Smooth muscle cell (in vitro differentiated cells): ENCODE results near the gene PHKB. TPM values are rescaled to one million over a fixed set of nuclear protein-coding genes. Genes with fewer than 3 reads are reported as not detected.

Source experiments
- DNase-seq: peaks from one replicate; lab custom pipeline; 2025; ENCODE audit not compliant: unreplicated experiment; lab: John Stamatoyannopoulos, UW
- H2AFZ ChIP-seq: fragments of 200-600 bp; sonication (generic); 2 replicates; pipeline ENCODE4 v1.6.0; 2016; ENCODE audit warnings: antibody characterized with exemption, low read depth, mild to moderate bottlenecking
- H3F3A ChIP-seq: fragments of 200-600 bp; sonication (generic); 2 replicates; pipeline ENCODE4 v1.6.0; 2017; ENCODE audit warnings: antibody characterized with exemption, low read depth
- H3K27ac ChIP-seq: fragments of 200-600 bp; sonication (generic); 2 replicates; pipeline ENCODE4 v1.5.1; 2016; ENCODE audit warnings: low read depth, mild to moderate bottlenecking
- H3K27me3 ChIP-seq: fragments of 200-600 bp; sonication (generic); 2 replicates; pipeline ENCODE4 v1.6.1; 2016; ENCODE audit warnings: low read depth, mild to moderate bottlenecking
- H3K36me3 ChIP-seq: fragments of 200-600 bp; sonication (generic); 2 replicates; pipeline ENCODE4 v1.5.1; 2016; ENCODE audit warnings: low read depth
- H3K4me1 ChIP-seq: fragments of 200-600 bp; sonication (generic); 2 replicates; pipeline ENCODE4 v1.5.1; 2016; ENCODE audit warnings: low read depth
- H3K4me2 ChIP-seq: fragments of 200-600 bp; sonication (generic); 2 replicates; pipeline ENCODE4 v1.6.0; 2016; ENCODE audit warnings: mild to moderate bottlenecking
- H3K4me3 ChIP-seq: fragments of 200-600 bp; sonication (generic); 2 replicates; pipeline ENCODE4 v1.5.1; 2016; ENCODE audit warnings: mild to moderate bottlenecking
- H3K79me2 ChIP-seq: fragments of 200-600 bp; sonication (generic); 2 replicates; pipeline ENCODE4 v1.6.0; 2016; ENCODE audit warnings: low read depth, mild to moderate bottlenecking
- H3K9ac ChIP-seq: fragments of 200-600 bp; sonication (generic); 2 replicates; pipeline ENCODE4 v1.6.0; 2016; ENCODE audit warnings: low read depth
- H3K9me3 ChIP-seq: fragments of 200-600 bp; sonication (generic); replicated peaks from 2 replicates; pipeline ENCODE4 v1.5.1; 2016; ENCODE audit warnings: low read depth
- H4K20me1 ChIP-seq: fragments of 200-600 bp; sonication (generic); 2 replicates; pipeline ENCODE4 v1.6.0; 2016; ENCODE audit warnings: low read depth
- CTCF ChIP-seq: fragments of 200-600 bp; sonication (generic); IDR thresholded peaks from 2 replicates; pipeline ENCODE4 v1.5.1; 2017; ENCODE audit warnings: borderline replicate concordance, mild to moderate bottlenecking, antibody characterized with exemption; ENCODE audit not compliant: insufficient read depth, poor library complexity, severe bottlenecking
- WGBS: methylation state at CpG from one replicate; pipeline ENCODE4 v1.1.7; 2016; ENCODE audit warnings: low lambda C conversion rate; 5-methylcytosine and 5-hydroxymethylcytosine counted together
- polyA plus RNA-seq: library from polyadenylated mRNA; unstranded; fragments of >200 nt; fragmentation: Nextera tagmentation; extraction: Ambion mirVana; gene quantifications from 2 replicates; pipeline ENCODE4 v1.2.1, GENCODE V29; 2016
- total RNA-seq: library from RNA; depleted of rRNA; stranded (reverse); fragments of >200 nt; gene quantifications from 2 replicates; pipeline ENCODE4 v1.2.3, GENCODE V29; 2014

The PHKB gene
- total and polyA plus RNA-seq, 2 experiments from 2014 or later: 11.4 to 30.3 TPM

- Histone ChIP-seq H3K79me2 (no peaks in the 10 kb centered on the region), H3K27ac (no peak overlapping the region), H4K20me1 (no peaks in the 10 kb centered on the region), H3K4me3 (no peak overlapping the region), H3K4me2 (no peak overlapping the region), H3K4me1 (no peaks in the 10 kb centered on the region), H3K9me3 (no peaks in the 10 kb centered on the region), H3K9ac (no peak overlapping the region), H3K27me3 (no peaks in the 10 kb centered on the region), H3K36me3 (no peaks in the 10 kb centered on the region), H3F3A (no peaks in the 10 kb centered on the region), H2AFZ (no peak overlapping the region)
- WGBS: 96% methylated on average over 6 of the region's 6 CpGs
- no peak for TF ChIP-seq CTCF
- DNase-seq: no peak
These were observed 266.0 kb downstream of the PHKB start for GRCh38 chr16:47727131-47727530.

GRCh38 chr16:47728205-47728604, 267.1 kb downstream of the PHKB start:
- no peak for TF ChIP-seq CTCF
- no peaks in the 10 kb centered on the region for H3K4me1 ChIP-seq
- WGBS: 95% methylated on average over 3 of the region's 3 CpGs
- H3K4me2 ChIP-seq: no peak overlapping the region
- H3K4me3 ChIP-seq: no peak overlapping the region
- H3K9me3 ChIP-seq: no peaks in the 10 kb centered on the region
- H2AFZ ChIP-seq: no peak overlapping the region
- H3K27ac ChIP-seq: no peak overlapping the region
- H3K27me3 ChIP-seq: no peaks in the 10 kb centered on the region
- H3K79me2 ChIP-seq: no peaks in the 10 kb centered on the region
- DNase-seq: no peak
- no peak overlapping the region for H3K9ac ChIP-seq
- H3F3A ChIP-seq: no peaks in the 10 kb centered on the region
- no peaks in the 10 kb centered on the region for H4K20me1 ChIP-seq
- no peaks in the 10 kb centered on the region for H3K36me3 ChIP-seq

GRCh38 chr16:47729701-47730100, 268.6 kb downstream of the PHKB start:
- no peaks in the 10 kb centered on the region for H3K27me3 ChIP-seq
- WGBS: 93% methylated on average over 12 of the region's 12 CpGs
- H3K9ac ChIP-seq: no peak overlapping the region
- H3K4me3 ChIP-seq: no peak overlapping the region
- no peak for TF ChIP-seq CTCF
- no peaks in the 10 kb centered on the region for H3K79me2 ChIP-seq
- no peaks in the 10 kb centered on the region for H4K20me1 ChIP-seq
- H3K4me2 ChIP-seq: no peak overlapping the region
- H3K9me3 ChIP-seq: no peaks in the 10 kb centered on the region
- H3K27ac ChIP-seq: no peak overlapping the region
- H3K36me3 ChIP-seq: no peaks in the 10 kb centered on the region
- no peak overlapping the region for H2AFZ ChIP-seq
- H3F3A ChIP-seq: no peaks in the 10 kb centered on the region
- DNase-seq: no peak
- H3K4me1 ChIP-seq: no peaks in the 10 kb centered on the region

- H4K20me1 ChIP-seq: no peaks in the 10 kb centered on the region
- DNase-seq: no peak
- no peaks in the 10 kb centered on the region for H3K9me3 ChIP-seq
- no peaks in the 10 kb centered on the region for H3K27me3 ChIP-seq
- H3K79me2 ChIP-seq: no peaks in the 10 kb centered on the region
- no peak for TF ChIP-seq CTCF
- no peaks in the 10 kb centered on the region for H3K4me1 ChIP-seq
- H3K27ac ChIP-seq: no peak overlapping the region
- no peak overlapping the region for H3K9ac ChIP-seq
- no peak overlapping the region for H3K4me2 ChIP-seq
- no peak overlapping the region for H2AFZ ChIP-seq
- no peak overlapping the region for H3K4me3 ChIP-seq
- H3K36me3 ChIP-seq: no peaks in the 10 kb centered on the region
- 73% methylated on average over 2 of the region's 2 CpGs for WGBS
- no peaks in the 10 kb centered on the region for H3F3A ChIP-seq
These were observed 270.1 kb downstream of the PHKB start for GRCh38 chr16:47731252-47731651.
